Karpas-422 (cell line): ENCODE measurements around the gene SYF2. TPM values are rescaled to one million over a fixed set of nuclear protein-coding genes. Genes with fewer than 3 reads are reported as not detected.

Source experiments
- DNase-seq: peaks from one replicate; pipeline ENCODE4 v3.0.0-alpha.2; 2015
- H2AFZ ChIP-seq: fragments of 200-600 bp; sonication (generic); 2 replicates; pipeline ENCODE4 v1.6.1; 2014; ENCODE audit warnings: antibody characterized with exemption, low read length, mixed read lengths
- H3K27ac ChIP-seq: fragments of 200-600 bp; sonication (generic); 2 replicates; pipeline ENCODE4 v1.5.1; 2014; ENCODE audit warnings: mild to moderate bottlenecking, low read length, moderate library complexity
- H3K27me3 ChIP-seq: fragments of 200-600 bp; sonication (generic); 2 replicates; pipeline ENCODE4 v1.6.1; 2014; ENCODE audit warnings: low read length, mixed read lengths
- H3K36me3 ChIP-seq: fragments of 200-600 bp; sonication (generic); 2 replicates; pipeline ENCODE4 v1.6.1; 2014; ENCODE audit warnings: low read length, mixed read lengths; ENCODE audit not compliant: insufficient read depth
- H3K4me1 ChIP-seq: fragments of 200-600 bp; sonication (generic); 2 replicates; pipeline ENCODE4 v1.6.1; 2014; ENCODE audit warnings: mild to moderate bottlenecking, low read length, mixed read lengths
- H3K4me2 ChIP-seq: fragments of 200-600 bp; sonication (generic); 2 replicates; pipeline ENCODE4 v1.6.1; 2014; ENCODE audit warnings: low read length, low read depth, mild to moderate bottlenecking; ENCODE audit not compliant: poor library complexity, severe bottlenecking
- H3K4me3 ChIP-seq: fragments of 200-600 bp; sonication (generic); 2 replicates; pipeline ENCODE4 v1.5.1; 2014; ENCODE audit warnings: mild to moderate bottlenecking, antibody characterized with exemption, low read length, mixed read lengths
- H3K79me2 ChIP-seq: fragments of 200-600 bp; sonication (generic); 2 replicates; pipeline ENCODE4 v1.6.1; 2014; ENCODE audit warnings: mild to moderate bottlenecking, low read length, mixed read lengths
- H3K9ac ChIP-seq: fragments of 200-600 bp; sonication (generic); 2 replicates; pipeline ENCODE4 v1.6.0; 2014; ENCODE audit warnings: low read length
- H3K9me2 ChIP-seq: fragments of 200-600 bp; sonication (generic), shearing (Covaris generic); replicated peaks from 2 replicates; pipeline ENCODE4 v1.6.0; 2014; ENCODE audit warnings: mild to moderate bottlenecking, low read length, moderate library complexity; ENCODE audit not compliant: insufficient read depth
- H3K9me3 ChIP-seq: fragments of 300-700, 200-600 bp; sonication (generic); 2 replicates; pipeline ENCODE4 v1.6.1; 2014; ENCODE audit warnings: low read length, mixed read lengths
- H4K20me1 ChIP-seq: fragments of 200-600 bp; sonication (generic); 2 replicates; pipeline ENCODE4 v1.6.1; 2014; ENCODE audit warnings: mild to moderate bottlenecking, antibody characterized with exemption, low read length, low read depth; ENCODE audit not compliant: insufficient read depth
- total RNA-seq: library from RNA; depleted of rRNA; stranded (reverse); fragments of >200 nt; shearing (Covaris generic); gene quantifications from 2 replicates; pipeline ENCODE4 v1.2.3, GENCODE V29; 2014; ENCODE audit warnings: low replicate concordance

SYF2 gene
- total RNA-seq, 1 experiment from 2014 or later, result 57.4 TPM

DNA sequence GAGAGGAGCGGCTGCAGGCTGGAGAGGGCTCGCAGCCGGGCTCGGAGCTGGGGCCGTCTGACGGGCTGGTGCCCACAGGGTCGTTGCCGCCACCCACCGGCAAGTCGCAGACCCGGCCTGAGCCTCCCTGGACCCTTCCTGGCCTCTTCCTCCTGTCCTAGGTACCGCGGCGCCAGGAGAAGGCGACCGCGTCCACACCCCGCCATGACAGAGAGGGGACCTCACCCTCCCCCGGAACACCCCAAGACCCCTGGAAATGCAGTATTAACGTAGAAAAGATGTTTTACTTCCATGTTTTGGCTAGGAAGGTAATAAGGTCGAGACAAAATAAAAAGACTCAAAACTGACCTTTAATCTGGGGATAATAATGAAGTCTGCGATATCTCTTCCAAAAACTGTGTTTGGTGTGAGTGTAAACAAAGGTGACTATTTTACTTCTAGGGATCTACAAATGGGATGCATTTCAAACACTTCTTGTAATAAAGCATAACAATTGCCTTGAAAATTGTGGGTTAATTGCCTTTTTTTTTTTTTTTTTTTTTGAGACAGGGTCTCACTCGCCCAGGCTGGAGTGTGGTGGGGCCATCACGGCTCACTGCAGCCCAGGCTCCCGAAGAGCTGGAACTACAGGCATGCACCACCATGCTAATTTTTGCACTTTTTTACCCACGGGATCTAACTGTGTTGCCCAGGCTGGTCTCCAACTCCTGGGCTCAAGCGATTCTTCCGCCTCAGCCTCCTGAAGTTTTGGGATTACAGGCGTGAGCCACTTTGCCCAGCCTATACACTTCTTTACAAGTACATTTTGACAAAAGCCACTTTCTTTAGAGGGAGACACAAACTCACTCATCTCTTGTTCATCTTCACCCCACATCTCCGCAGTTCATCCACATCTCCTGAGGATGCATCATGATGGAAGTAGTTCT is 15.8 kb upstream of the SYF2 start:
- Histone ChIP-seq H3K79me2 (peaks cover 36% of the 10 kb centered on the region), H3K36me3 (peaks cover 35% of the 10 kb centered on the region), H3K9me2 (no peaks in the 10 kb centered on the region), H3K27ac (peak overlapping the region; percentile 35), H3K4me2 (peak overlapping the region; percentile 95), H3K4me1 (peaks cover 41% of the 10 kb centered on the region), H3K4me3 (peak overlapping the region; percentile 100), H3K27me3 (no peaks in the 10 kb centered on the region), H4K20me1 (peaks cover 23% of the 10 kb centered on the region), H2AFZ (peak overlapping the region; percentile 76), H3K9me3 (no peaks in the 10 kb centered on the region), H3K9ac (peak overlapping the region; percentile 84)
- no peak for DNase-seq

DNA sequence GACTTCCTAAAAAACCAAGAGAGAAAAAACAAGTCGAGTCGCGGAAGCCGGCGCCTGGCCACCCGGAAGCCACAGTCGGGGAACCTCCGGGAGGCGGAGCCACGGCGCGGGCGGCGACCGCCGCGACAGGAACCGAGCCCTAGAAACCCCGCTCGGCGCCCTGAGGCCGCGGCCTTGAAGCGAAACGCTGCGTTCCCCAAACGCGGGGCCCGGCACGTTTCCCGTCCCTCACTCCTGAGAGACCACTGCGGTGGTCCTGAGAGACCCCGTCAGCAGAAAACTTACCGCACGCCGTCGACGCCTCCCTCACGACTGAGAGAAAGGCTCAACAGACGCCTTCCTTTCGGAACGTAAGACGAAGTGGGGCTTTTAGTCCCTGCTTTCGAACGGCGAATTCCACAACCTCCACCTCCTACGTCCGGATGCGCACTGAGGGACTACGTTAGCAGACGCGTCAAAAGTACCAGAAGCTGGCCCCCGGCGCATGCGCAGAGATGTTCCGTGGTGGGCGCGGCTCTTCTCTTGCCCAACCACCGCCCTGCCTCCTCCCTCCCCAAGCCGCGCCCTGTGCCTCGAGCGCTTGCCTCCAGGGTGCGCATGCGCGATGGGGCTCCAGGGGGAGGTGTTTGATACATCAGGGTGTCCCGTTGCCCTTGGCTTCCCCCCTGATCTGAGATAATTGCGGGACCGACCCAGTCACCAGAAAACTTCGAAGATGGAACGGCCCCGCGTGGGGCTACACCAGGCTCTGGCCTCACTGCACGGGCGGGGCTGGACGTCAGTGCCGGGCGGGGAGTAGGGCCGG is 14.9 kb upstream of the SYF2 start, which contains the start of gene RSRP1:
Gene RSRP1 (minus strand): TSS at position 431 of the 805 bp plus-strand sequence. CDS start 491 bp downstream, outside the sequence.
- no peaks in the 10 kb centered on the region for H3K27me3 ChIP-seq
- H3K9me2 ChIP-seq, result no peaks in the 10 kb centered on the region
- no peaks in the 10 kb centered on the region for H3K9me3 ChIP-seq
- DNase-seq, result peak; percentile 99
- peaks cover 50% of the 10 kb centered on the region for H3K4me1 ChIP-seq
- peaks cover 44% of the 10 kb centered on the region for H3K36me3 ChIP-seq
- peak within 1 kb of the TSS; percentile 100 for H3K9ac ChIP-seq
- peak within 1 kb of the TSS; percentile 91 for H3K27ac ChIP-seq
- peaks cover 36% of the 10 kb centered on the region for H3K79me2 ChIP-seq
- peak within 1 kb of the TSS; percentile 100 for H3K4me3 ChIP-seq
- H4K20me1 ChIP-seq, result peaks cover 23% of the 10 kb centered on the region
- peak within 1 kb of the TSS; percentile 95 for H3K4me2 ChIP-seq
- H2AFZ ChIP-seq, result peak within 1 kb of the TSS; percentile 76

GRCh38 chr1:25246600-25247023 is 14.3 kb upstream of the SYF2 start:
- no peak for DNase-seq
- Histone ChIP-seq H3K4me2 (peak overlapping the region; percentile 95), H3K27me3 (no peaks in the 10 kb centered on the region), H3K27ac (peak overlapping the region; percentile 91), H2AFZ (no peak overlapping the region), H3K9ac (peak overlapping the region; percentile 100), H3K79me2 (peaks cover 36% of the 10 kb centered on the region), H3K9me2 (no peaks in the 10 kb centered on the region), H4K20me1 (peaks cover 23% of the 10 kb centered on the region), H3K9me3 (no peaks in the 10 kb centered on the region), H3K4me1 (peaks cover 55% of the 10 kb centered on the region), H3K36me3 (peaks cover 49% of the 10 kb centered on the region), H3K4me3 (peak overlapping the region; percentile 100)

- peak overlapping the region; percentile 95 for H3K4me2 ChIP-seq
- peaks cover 36% of the 10 kb centered on the region for H3K79me2 ChIP-seq
- H4K20me1 ChIP-seq, result peaks cover 23% of the 10 kb centered on the region
- no peaks in the 10 kb centered on the region for H3K27me3 ChIP-seq
- DNase-seq, result no peak
- no peaks in the 10 kb centered on the region for H3K9me2 ChIP-seq
- H3K9ac ChIP-seq, result peak overlapping the region; percentile 100
- H3K27ac ChIP-seq, result peak overlapping the region; percentile 91
- H3K9me3 ChIP-seq, result no peaks in the 10 kb centered on the region
- H3K4me1 ChIP-seq, result peaks cover 59% of the 10 kb centered on the region
- peaks cover 49% of the 10 kb centered on the region for H3K36me3 ChIP-seq
- peak overlapping the region; percentile 100 for H3K4me3 ChIP-seq
- no peak overlapping the region for H2AFZ ChIP-seq
Observed at GRCh38 chr1:25245809-25246599, 13.7 kb upstream of the SYF2 start.

DNA sequence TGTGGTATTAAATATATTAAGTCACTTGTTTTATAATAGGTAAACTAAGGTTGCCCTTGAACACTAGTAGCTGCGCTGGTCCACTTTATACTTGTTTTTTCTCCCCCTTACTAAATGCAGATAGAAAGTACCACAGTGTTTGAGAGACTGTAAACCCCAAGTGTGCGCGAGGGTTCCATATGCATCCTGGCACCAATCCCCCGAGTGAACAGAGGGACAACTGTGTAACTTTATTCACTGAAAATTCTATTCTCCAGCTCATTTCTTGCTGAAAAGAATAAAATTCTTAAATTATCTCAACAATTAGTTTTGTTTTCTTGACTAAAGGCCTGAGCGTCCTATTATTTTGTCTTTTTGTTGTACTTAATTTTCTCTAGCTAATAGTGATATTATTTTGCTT is 13.1 kb upstream of the SYF2 start:
- peaks cover 49% of the 10 kb centered on the region for H3K36me3 ChIP-seq
- peaks cover 65% of the 10 kb centered on the region for H3K4me1 ChIP-seq
- peak overlapping the region; percentile 91 for H3K27ac ChIP-seq

DNA sequence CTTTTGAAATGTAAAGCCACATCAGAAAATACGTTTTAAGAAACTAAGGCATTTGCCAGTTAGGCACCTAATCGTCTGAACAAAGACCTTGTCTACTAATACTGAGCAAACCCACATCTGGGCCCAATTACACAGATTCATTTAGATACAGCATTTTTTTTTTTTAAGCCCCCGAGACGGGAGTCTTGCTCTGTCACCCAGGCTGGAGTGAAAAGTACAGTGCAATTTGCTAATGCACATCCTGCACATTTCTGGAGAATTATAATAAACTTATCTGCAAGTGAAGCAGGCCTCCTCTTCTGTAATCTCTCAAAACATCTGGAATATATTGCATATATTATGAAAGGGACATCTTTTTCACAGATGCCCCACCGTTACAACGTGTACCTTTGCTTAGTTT is 11.6 kb upstream of the SYF2 start:
- Histone ChIP-seq H4K20me1 (peaks cover 23% of the 10 kb centered on the region), H3K4me3 (no peak overlapping the region), H3K27ac (peak overlapping the region; percentile 44; the same call in 1 of the 2 replicates), H3K4me1 (peaks cover 75% of the 10 kb centered on the region), H2AFZ (no peak overlapping the region), H3K4me2 (peak overlapping the region; percentile 95), H3K9ac (no peak overlapping the region), H3K9me2 (no peaks in the 10 kb centered on the region), H3K27me3 (no peaks in the 10 kb centered on the region), H3K79me2 (peaks cover 36% of the 10 kb centered on the region), H3K9me3 (no peaks in the 10 kb centered on the region), H3K36me3 (peaks cover 49% of the 10 kb centered on the region)
- DNase-seq, result no peak

More for the DNA sequence above, 13.1 kb upstream of the SYF2 start:
- Histone ChIP-seq H3K9me3 (no peaks in the 10 kb centered on the region), H3K9ac (peak overlapping the region; percentile 100), H3K79me2 (peaks cover 36% of the 10 kb centered on the region), H3K4me3 (peak overlapping the region; percentile 100), H3K9me2 (no peaks in the 10 kb centered on the region), H4K20me1 (peaks cover 23% of the 10 kb centered on the region), H2AFZ (no peak overlapping the region), H3K27me3 (no peaks in the 10 kb centered on the region), H3K4me2 (peak overlapping the region; percentile 95)
- DNase-seq, result no peak

GRCh38 chr1:25239681-25240541 is 7.6 kb upstream of the SYF2 start:
- H3K4me3 ChIP-seq, result peak overlapping the region; percentile 60
- H3K27ac ChIP-seq, result peak overlapping the region; percentile 97
- no peaks in the 10 kb centered on the region for H3K9me2 ChIP-seq
- peak; percentile 99 for DNase-seq
- peak overlapping the region; percentile 61 for H3K4me2 ChIP-seq
- no peaks in the 10 kb centered on the region for H3K9me3 ChIP-seq
- peaks cover 13% of the 10 kb centered on the region for H3K79me2 ChIP-seq
- peaks cover 32% of the 10 kb centered on the region for H3K36me3 ChIP-seq
- H4K20me1 ChIP-seq, result peaks cover 4% of the 10 kb centered on the region; the same call in 1 of the 2 replicates
- H3K4me1 ChIP-seq, result peaks cover 92% of the 10 kb centered on the region
- H3K9ac ChIP-seq, result peak overlapping the region; percentile 63
- H2AFZ ChIP-seq, result no peak overlapping the region
- no peaks in the 10 kb centered on the region for H3K27me3 ChIP-seq
